Stimulated activated CD4-positive, alpha-beta T cell treated with anti-CD3 and anti-CD28 coated beads, TNF-alpha, amount 100 ng/mL, for 24 hours (primary cell): ENCODE results near the gene CCDC40.

Experiments used
- DNase-seq, 3 experiments: peaks; one replicate each; pipeline ENCODE4 v3.0.0-alpha.2; 2020; ENCODE audit warnings: low read depth in 3 of 3

CCDC40 gene

GRCh38 chr17:80101946-80102663 is 65.7 kb downstream of the CCDC40 start:
- DNase-seq, result no peak

GRCh38 chr17:80102664-80103448 is 66.4 kb downstream of the CCDC40 start:
- no peak for DNase-seq

- DNase-seq, result no peak
Measured at GRCh38 chr17:80103449-80104085, 67.1 kb downstream of the CCDC40 start.

DNA sequence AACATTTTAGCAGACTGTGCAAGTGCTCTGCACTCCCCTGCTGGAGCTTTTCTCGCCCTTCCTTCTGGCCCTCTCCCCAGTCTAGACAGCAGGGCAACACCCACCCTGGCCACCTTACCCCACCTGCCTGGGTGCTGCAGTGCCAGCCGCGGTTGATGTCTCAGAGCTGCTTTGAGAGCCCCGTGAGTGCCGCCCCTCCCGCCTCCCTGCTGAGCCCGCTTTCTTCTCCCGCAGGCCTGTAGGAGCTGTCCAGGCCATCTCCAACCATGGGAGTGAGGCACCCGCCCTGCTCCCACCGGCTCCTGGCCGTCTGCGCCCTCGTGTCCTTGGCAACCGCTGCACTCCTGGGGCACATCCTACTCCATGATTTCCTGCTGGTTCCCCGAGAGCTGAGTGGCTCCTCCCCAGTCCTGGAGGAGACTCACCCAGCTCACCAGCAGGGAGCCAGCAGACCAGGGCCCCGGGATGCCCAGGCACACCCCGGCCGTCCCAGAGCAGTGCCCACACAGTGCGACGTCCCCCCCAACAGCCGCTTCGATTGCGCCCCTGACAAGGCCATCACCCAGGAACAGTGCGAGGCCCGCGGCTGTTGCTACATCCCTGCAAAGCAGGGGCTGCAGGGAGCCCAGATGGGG is 68.0 kb downstream of the CCDC40 start:
- DNase-seq, result no peak

- no peak for DNase-seq
Measured at GRCh38 chr17:80104956-80105375, 68.5 kb downstream of the CCDC40 start.

- no peak for DNase-seq
Measured at GRCh38 chr17:80105762-80106161, 69.3 kb downstream of the CCDC40 start.

GRCh38 chr17:80106176-80106575 is 69.7 kb downstream of the CCDC40 start:
- DNase-seq, result no peak

- no peak for DNase-seq
Measured at GRCh38 chr17:80106751-80107150, 70.3 kb downstream of the CCDC40 start.

GRCh38 chr17:80107231-80108021 is 71.0 kb downstream of the CCDC40 start:
- no peak for DNase-seq

GRCh38 chr17:80108036-80108971 is 71.9 kb downstream of the CCDC40 start:
- DNase-seq, result no peak

GRCh38 chr17:80109066-80109660 is 72.7 kb downstream of the CCDC40 start:
- DNase-seq, result no peak

DNA sequence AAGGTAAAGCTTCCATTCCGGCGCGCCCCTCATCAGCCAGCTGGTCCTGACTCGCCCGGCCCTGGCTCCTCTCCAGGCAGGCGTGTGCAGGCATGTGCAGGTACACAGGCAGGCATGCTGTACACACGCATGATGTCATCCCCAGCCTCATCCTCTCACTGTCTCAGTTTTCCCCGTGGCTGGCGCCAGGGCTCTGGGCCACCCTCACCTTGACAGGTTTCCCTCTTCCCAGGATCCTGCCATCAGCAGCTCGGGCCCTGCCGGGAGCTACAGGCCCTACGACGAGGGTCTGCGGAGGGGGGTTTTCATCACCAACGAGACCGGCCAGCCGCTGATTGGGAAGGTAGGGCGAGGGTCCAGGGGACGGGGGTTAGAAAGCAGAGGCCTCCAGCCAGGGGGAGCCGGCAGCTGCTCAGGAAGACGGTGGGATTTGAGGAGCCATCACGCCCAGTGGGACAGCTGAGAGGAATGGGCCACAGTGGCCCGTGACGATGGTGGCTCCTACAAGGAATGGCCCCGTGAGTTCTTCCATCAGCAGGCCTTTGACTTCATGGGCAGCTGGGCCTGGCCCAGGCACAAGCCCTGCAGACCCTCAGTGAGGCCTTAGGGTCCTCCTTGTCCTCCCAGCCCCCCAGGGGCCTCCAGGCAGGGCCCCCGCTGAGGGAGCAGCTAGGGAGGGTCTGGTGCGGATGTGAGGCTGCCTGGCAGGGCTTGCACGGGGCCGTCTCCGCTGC is 73.4 kb downstream of the CCDC40 start:
- no peak for DNase-seq

GRCh38 chr17:80110447-80110812 is 74.0 kb downstream of the CCDC40 start:
- DNase-seq, result no peak

GRCh38 chr17:80110927-80111701 is 74.7 kb downstream of the CCDC40 start:
- no peak for DNase-seq

GRCh38 chr17:80111702-80112470 is 75.4 kb downstream of the CCDC40 start:
- DNase-seq, result no peak

DNA sequence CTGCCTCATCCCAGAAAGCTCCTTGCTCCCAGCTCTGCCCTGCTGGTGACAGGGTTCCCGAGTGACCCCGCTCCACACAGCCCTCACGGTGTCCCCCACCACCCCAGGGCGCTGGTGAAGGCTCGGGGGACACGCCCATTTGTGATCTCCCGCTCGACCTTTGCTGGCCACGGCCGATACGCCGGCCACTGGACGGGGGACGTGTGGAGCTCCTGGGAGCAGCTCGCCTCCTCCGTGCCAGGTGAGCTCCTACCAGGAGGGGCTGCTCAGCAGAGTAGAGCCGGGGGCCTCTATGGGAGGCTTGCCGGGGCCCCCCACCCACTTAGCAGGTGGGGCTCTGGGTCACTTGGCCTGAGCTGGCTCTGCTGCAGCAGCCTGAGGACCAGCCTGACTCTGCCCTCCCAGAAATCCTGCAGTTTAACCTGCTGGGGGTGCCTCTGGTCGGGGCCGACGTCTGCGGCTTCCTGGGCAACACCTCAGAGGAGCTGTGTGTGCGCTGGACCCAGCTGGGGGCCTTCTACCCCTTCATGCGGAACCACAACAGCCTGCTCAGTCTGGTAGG is 76.1 kb downstream of the CCDC40 start:
- DNase-seq, result no peak

DNA sequence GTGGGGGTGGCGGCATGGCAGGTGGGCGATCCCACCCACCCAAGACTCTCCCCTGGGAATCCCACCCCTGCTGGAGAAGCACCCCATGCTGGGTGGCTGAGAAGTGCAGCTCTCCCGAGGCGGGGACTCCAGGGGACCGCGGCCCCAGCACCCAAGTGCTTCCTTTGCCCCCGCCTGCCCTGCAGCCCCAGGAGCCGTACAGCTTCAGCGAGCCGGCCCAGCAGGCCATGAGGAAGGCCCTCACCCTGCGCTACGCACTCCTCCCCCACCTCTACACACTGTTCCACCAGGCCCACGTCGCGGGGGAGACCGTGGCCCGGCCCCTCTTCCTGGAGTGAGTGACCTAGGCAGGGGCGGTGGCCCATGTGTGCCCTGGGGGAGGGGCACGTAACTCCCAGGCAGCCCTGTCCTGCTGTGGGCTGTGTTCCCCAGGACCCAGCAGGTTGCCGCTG is 76.6 kb downstream of the CCDC40 start:
- DNase-seq, result no peak
